Body of pancreas (tissue), 4 donors: Measurements from ENCODE around the gene VNN1. TPM values are rescaled to one million over a fixed set of nuclear protein-coding genes. Genes with fewer than 3 reads are reported as not detected.

Experiments used
- ATAC-seq: fragments of 150-250 bp; one replicate; pipeline ENCODE4 v1.9.1; 2016
- DNase-seq, 4 donors: peaks; one replicate each; pipeline ENCODE4 v3.0.0-alpha.2; 2019
- H3K27ac ChIP-seq, 4 donors: fragments of 200-600 bp; sonication (generic); 1 replicate in 3 of 4; 2 replicates in 1 of 4; pipeline versions ENCODE4 v1.5.1 to v1.6.1; 2016 to 2019; ENCODE audit warnings: mild to moderate bottlenecking in 1 of 4, mixed read lengths in 1 of 4, moderate library complexity in 1 of 4
- H3K27me3 ChIP-seq, 2 donors: fragments of 200-600 bp; sonication (generic); one replicate each; pipeline ENCODE4 v1.6.0; 2016; ENCODE audit warnings: mild to moderate bottlenecking in 1 of 2
- H3K36me3 ChIP-seq, 2 donors: fragments of 200-600 bp; sonication (generic); replicated peaks in 1 of 2; 2 replicates each; pipeline ENCODE4 v1.5.1; 2016; ENCODE audit warnings: low read depth in 2 of 2; ENCODE audit not compliant: insufficient read depth in 1 of 2
- H3K4me1 ChIP-seq: fragments of 200-600 bp; sonication (generic); one replicate; pipeline ENCODE4 v1.6.0; 2016
- H3K4me3 ChIP-seq, 2 donors: fragments of 200-600 bp; sonication (generic); 1 replicate in 1 of 2; 2 replicates in 1 of 2; pipeline ENCODE4 v1.5.1; 2016 to 2019
- H3K9me3 ChIP-seq, 3 donors: fragments of 200-600 bp; sonication (generic); 1 replicate in 2 of 3; 2 replicates in 1 of 3; pipeline ENCODE4 v1.5.1; 2016
- POLR2A ChIP-seq, 3 donors: fragments of 450-650 bp; IDR thresholded peaks; one replicate each; pipeline ENCODE4 v1.6.1; 2016; ENCODE audit warnings: antibody characterized with exemption in 3 of 3, mild to moderate bottlenecking in 2 of 3
- WGBS, 2 donors: methylation state at CpG; one replicate each; pipeline ENCODE4 v1.1.5; 2017; 5-methylcytosine and 5-hydroxymethylcytosine counted together
- intact Hi-C: fragments of 100-400 bp; cut with DNase I; formaldehyde crosslinking; loops from one replicate; pipeline ENCODE4 v1.15.1; 2023
- total RNA-seq, 2 donors: library from RNA; depleted of rRNA; stranded (reverse); fragments of >200 nt; gene quantifications; one replicate each; pipeline ENCODE4 v1.1.0, GENCODE V29; 2016
- TF ChIP-seq, protein P1 (sequence below), 7 experiments: fragments of 450-650 bp in 4 of 7; fragments of 200-600 bp in 3 of 7; sonication (generic) in 3 of 7; IDR thresholded peaks; one replicate each; pipeline ENCODE4 v1.5.1; 2016 to 2019; ENCODE audit warnings: antibody characterized with exemption in 7 of 7

The VNN1 gene
- total RNA-seq, 2 donors from 2014 or later = 1.3 TPM; not detected in 1

DNA sequence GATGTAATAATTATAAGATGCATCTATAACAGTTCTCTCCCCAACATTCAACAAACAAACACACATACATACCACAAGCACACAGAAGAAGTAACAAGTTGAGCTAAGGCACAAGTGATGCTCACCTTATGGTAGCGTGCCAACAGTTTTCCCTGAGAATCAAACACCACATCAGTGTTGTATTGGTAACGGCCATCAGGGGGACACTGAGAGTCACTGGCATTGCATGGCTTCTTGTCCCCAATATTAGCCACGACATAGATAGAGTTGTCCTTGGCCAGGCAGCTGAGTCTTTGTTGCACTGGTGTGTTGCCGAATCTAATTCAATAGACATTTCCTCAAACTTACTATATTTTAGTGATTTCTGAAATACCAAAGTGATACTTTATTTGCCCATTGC is 14.8 kb upstream of the VNN1 start:
- Histone ChIP-seq H3K4me3 (no peak overlapping the region), H3K4me1 (no peaks in the 10 kb centered on the region), H3K9me3 (no peaks in the 10 kb centered on the region), H3K36me3 (no peaks in the 10 kb centered on the region), H3K27ac (no peak overlapping the region), H3K27me3 (no peaks in the 10 kb centered on the region)
- intact Hi-C loops = no loop called here
- WGBS, 2 donors = 70 to 75% methylated on average over 4 of the region's 4 CpGs
- ATAC-seq (no peak), DNase-seq (no peak)
- no peak for TF ChIP-seq POLR2A (IDR thresholded peaks at IDR 0.05)
- TF ChIP-seq, protein P1, sequence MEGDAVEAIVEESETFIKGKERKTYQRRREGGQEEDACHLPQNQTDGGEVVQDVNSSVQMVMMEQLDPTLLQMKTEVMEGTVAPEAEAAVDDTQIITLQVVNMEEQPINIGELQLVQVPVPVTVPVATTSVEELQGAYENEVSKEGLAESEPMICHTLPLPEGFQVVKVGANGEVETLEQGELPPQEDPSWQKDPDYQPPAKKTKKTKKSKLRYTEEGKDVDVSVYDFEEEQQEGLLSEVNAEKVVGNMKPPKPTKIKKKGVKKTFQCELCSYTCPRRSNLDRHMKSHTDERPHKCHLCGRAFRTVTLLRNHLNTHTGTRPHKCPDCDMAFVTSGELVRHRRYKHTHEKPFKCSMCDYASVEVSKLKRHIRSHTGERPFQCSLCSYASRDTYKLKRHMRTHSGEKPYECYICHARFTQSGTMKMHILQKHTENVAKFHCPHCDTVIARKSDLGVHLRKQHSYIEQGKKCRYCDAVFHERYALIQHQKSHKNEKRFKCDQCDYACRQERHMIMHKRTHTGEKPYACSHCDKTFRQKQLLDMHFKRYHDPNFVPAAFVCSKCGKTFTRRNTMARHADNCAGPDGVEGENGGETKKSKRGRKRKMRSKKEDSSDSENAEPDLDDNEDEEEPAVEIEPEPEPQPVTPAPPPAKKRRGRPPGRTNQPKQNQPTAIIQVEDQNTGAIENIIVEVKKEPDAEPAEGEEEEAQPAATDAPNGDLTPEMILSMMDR (IDR thresholded peaks at IDR 0.05) = no peak

DNA sequence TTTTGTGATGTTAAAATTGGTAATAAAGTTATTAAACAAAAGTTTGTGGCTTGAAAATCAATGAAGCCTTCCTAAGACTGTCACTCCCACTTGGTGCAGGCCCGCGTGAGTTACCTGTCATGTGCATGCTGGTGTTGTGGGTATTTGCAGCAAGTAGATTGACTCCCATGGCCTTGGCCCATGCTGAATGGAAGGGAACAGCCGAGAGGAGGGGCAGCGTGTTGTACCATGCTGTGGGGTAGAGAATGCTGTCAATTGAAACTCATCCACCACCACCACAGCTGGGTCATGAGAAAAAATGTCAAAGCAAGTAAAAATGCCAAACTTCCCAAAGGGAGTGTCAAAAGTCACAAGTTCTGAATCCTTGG is 12.7 kb upstream of the VNN1 start:
- no peaks in the 10 kb centered on the region for H3K36me3 ChIP-seq
- H3K4me1 ChIP-seq = no peaks in the 10 kb centered on the region
- H3K27me3 ChIP-seq = no peaks in the 10 kb centered on the region
- WGBS, 2 donors = 68 to 71% methylated on average over 4 of the region's 4 CpGs
- H3K4me3 ChIP-seq = no peak overlapping the region
- intact Hi-C loops = no loop called here
- DNase-seq (no peak), ATAC-seq (no peak)
- H3K27ac ChIP-seq = no peak overlapping the region
- TF ChIP-seq, protein P1 (IDR thresholded peaks at IDR 0.05) = no peak
- no peak for TF ChIP-seq POLR2A (IDR thresholded peaks at IDR 0.05)
- no peaks in the 10 kb centered on the region for H3K9me3 ChIP-seq

DNA sequence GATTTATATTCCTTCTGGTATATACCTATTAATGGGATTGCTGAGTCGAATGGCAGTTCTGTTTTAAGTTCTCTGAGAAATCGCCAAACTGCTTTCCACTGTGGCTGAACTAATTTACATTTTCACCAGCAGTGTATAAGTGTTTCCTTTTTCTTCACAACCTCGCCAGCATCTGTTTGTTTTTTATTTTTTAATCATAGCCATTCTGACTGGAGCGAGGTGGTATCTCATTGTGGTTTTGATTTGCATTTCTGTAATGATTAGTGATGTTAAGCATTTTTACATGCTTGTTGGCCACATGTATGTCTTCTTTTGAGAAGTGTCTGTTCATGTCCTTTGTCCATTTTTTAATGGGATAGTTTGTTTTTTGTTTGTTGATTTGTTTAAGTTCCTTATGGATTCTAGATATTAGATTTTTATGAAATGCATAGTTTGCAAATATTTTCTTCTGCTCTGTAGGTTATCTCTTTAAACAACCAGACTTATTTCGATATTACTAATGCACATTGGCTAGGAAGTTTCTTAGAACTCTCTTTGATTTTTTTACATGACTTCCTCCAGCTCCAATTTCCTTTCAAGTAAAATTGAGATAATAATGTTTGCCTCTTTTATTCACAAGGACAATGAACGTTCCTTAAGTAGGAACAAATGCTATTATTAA is 12.2 kb upstream of the VNN1 start:
- no peaks in the 10 kb centered on the region for H3K27me3 ChIP-seq
- no peak overlapping the region for H3K4me3 ChIP-seq
- 57 to 72% methylated on average over 6 of the region's 6 CpGs for WGBS, 2 donors
- intact Hi-C loops = no loop called here
- H3K27ac ChIP-seq = no peak overlapping the region
- no peak for DNase-seq
- H3K4me1 ChIP-seq = no peaks in the 10 kb centered on the region
- H3K36me3 ChIP-seq = no peaks in the 10 kb centered on the region
- no peak for ATAC-seq
- H3K9me3 ChIP-seq = no peaks in the 10 kb centered on the region
- TF ChIP-seq, protein P1 (IDR thresholded peaks at IDR 0.05) = no peak
- TF ChIP-seq POLR2A (IDR thresholded peaks at IDR 0.05) = no peak

DNA sequence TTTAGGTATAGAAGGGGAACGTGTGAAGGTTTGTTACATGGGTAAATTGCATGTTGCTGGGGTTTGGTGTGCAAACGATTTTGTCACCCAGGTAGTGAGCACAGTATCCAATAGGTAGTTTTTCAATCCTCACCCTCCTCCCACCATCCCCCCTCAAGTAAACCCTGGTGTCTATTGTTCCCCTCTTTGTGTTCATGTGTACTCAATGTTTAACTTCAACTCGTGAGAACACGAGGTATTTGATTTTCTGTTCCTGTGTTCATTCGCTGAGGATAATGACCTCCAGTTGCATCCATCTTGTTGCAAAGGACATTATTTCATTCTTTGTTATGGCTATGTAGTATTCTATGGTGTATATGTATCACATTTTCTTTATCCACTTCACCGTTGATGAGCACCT is 11.6 kb upstream of the VNN1 start:
- H3K4me3 ChIP-seq = no peak overlapping the region
- TF ChIP-seq POLR2A (IDR thresholded peaks at IDR 0.05) = no peak
- TF ChIP-seq, protein P1 (IDR thresholded peaks at IDR 0.05) = no peak
- intact Hi-C loops = no loop called here
- ATAC-seq = no peak
- WGBS, 2 donors = 75 to 79% methylated on average over 6 of the region's 6 CpGs
- H3K4me1 ChIP-seq = no peaks in the 10 kb centered on the region
- DNase-seq = no peak
- H3K9me3 ChIP-seq = no peaks in the 10 kb centered on the region
- no peak overlapping the region for H3K27ac ChIP-seq
- H3K36me3 ChIP-seq = no peaks in the 10 kb centered on the region
- H3K27me3 ChIP-seq = no peaks in the 10 kb centered on the region

DNA sequence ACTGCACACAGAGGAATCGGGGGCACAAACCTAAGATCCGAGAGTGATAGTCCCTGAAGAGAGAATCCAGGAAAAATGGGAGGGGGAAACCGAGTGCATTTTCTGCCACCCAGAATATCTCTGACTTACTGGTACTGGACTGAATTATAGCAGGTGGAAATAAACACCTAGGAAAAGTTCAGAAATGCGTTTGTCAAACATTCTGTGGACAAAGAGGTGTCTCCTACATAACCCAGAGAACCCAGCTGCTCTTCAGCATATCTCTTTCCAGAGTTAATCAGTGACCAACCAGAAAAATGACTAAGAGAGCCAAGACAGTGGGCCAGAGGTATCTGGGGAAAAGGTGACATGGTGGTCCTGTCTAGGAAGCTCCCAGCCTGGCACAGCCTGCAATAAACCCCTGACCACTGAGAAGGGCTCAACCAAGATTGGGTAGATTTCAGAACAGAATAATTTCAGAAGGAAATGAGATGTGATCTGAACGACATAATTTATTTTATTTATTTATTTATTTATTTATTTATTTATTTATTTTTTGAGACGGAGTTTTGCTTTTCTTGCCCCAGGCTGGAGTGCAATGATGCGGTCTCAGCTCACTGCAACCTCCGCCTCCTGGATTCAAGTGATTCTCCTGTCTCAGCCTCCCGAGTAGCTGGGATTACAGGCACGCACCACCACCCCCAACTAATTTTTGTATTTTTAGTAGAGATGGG is 6.0 kb upstream of the VNN1 start:
- H3K4me1 ChIP-seq = no peaks in the 10 kb centered on the region
- no peaks in the 10 kb centered on the region for H3K36me3 ChIP-seq
- DNase-seq (no peak), ATAC-seq (no peak)
- TF ChIP-seq POLR2A (IDR thresholded peaks at IDR 0.05) = no peak
- TF ChIP-seq, protein P1 (IDR thresholded peaks at IDR 0.05) = no peak
- no peak overlapping the region for H3K27ac ChIP-seq
- 84 to 86% methylated on average over 10 of the region's 10 CpGs for WGBS, 2 donors
- intact Hi-C loops = no loop called here
- no peak overlapping the region for H3K4me3 ChIP-seq
- H3K9me3 ChIP-seq = no peaks in the 10 kb centered on the region
- H3K27me3 ChIP-seq = no peaks in the 10 kb centered on the region
